LNCaP clone FGC (cell line): ENCODE measurements around the gene KCNH2.

Experiments used
- DNase-seq: peaks from one replicate; pipeline ENCODE4 v3.0.0-alpha.2; 2011; ENCODE audit warnings: low read depth
- H3K4me3 ChIP-seq: 2 replicates; pipeline ENCODE4 v1.5.1; 2011; ENCODE audit warnings: mild to moderate bottlenecking, low read depth, low read length, control low read depth
- TF ChIP-seq, protein P1 (sequence below): IDR thresholded peaks from 2 replicates; pipeline ENCODE4 v1.5.1; 2012; ENCODE audit warnings: mild to moderate bottlenecking; ENCODE audit not compliant: control insufficient read depth, insufficient read depth; ENCODE audit errors: extremely low read depth

The KCNH2 gene

DNA sequence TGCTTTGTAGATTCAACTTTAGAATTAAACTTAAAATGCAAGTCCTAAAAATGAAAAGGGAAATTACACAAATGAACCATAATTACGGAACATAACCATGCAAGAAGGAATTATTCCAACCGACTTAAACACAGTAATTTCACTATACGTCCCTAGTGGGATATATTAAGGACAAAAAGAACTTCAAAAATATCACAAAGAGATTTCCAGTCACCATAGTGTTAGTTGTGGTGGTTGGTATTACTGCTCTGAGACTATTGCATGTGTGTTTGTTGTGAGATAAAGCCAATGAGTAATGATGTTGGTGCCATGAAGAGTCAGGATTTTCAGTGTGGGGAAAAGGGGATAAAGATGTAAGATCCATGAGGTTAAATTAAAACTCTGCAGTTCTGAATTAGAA lies 49.6 kb downstream of the KCNH2 start:
- no peak overlapping the region for H3K4me3 ChIP-seq
- DNase-seq = no peak
- TF ChIP-seq, protein P1, sequence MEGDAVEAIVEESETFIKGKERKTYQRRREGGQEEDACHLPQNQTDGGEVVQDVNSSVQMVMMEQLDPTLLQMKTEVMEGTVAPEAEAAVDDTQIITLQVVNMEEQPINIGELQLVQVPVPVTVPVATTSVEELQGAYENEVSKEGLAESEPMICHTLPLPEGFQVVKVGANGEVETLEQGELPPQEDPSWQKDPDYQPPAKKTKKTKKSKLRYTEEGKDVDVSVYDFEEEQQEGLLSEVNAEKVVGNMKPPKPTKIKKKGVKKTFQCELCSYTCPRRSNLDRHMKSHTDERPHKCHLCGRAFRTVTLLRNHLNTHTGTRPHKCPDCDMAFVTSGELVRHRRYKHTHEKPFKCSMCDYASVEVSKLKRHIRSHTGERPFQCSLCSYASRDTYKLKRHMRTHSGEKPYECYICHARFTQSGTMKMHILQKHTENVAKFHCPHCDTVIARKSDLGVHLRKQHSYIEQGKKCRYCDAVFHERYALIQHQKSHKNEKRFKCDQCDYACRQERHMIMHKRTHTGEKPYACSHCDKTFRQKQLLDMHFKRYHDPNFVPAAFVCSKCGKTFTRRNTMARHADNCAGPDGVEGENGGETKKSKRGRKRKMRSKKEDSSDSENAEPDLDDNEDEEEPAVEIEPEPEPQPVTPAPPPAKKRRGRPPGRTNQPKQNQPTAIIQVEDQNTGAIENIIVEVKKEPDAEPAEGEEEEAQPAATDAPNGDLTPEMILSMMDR = no peak

DNA sequence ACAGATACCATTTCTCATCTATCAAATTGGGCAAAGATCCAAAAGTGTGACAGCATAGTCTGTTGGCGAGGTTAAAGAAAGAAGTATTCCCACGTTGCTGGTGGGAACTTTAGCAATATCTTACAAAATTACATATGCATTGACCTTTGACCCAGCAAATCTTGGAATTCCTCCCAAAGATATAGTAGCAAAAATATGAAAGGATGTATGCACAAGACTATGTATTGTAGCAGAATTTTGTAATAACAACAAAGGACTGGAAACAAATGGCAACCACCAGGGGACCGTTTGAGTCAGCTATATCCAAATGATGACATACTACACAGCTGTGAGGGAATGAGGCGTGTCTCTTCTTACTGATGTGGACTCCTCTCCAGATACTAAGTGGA lies 50.2 kb downstream of the KCNH2 start:
- no peak for DNase-seq

DNA sequence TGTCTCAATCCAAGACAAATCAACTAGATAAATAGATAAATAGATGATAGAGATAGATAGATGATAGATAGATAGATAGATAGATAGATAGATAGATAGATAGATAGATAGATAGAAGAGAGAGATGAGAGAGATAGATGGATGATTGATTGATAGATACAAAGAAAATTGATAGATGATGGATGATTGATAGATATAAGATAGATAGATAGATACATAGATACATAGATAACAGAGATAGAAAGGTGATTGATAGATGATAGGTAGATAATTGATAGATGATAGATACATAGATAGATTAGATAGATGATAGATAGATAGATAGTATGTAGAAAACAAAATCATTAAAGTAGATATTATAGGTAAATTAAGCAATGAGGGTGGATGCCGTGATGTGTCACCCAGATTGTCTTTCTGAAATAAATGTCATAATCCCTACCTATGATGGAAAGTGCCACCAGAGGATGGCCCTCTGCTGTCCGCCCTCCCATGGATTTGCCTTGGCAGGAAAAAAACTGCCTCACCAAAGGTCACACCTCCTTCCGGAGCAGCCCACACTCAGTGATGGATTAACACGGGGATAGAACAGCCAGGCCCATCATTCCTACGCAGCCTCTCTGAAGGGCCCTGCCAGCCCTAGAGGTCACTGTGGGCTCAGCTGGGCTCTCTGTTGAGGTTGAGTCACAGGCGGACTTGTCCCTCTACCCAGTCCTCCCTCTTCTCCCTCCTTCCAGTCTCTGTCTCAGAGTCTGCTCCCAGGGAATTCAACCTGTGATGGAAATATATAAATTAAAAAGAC lies 50.8 kb downstream of the KCNH2 start:
- no peak overlapping the region for H3K4me3 ChIP-seq
- TF ChIP-seq, protein P1 = no peak
- DNase-seq = no peak

More for the DNA sequence above, 50.2 kb downstream of the KCNH2 start:
- H3K4me3 ChIP-seq = no peak overlapping the region
- TF ChIP-seq, protein P1 = no peak

DNA sequence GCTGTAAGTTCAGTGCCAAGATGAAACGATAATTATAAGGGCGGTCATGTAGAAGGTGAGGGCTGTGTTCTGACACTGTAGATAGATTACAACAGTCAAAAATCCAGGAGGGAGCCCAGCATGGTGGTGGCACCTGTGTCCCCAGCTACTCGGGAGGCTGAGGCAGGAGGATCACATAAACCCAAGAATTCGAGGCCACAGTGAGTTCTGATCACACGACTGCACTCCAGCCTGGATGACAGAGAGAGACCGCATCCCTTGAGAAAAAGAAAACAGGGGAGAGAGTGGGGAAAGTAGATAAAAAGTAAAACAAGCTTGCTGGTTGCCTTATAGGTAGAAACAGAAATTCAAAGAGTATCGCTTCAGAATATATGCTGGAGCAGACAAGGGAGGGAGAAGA lies 52.1 kb downstream of the KCNH2 start:
- TF ChIP-seq, protein P1 = no peak
- no peak overlapping the region for H3K4me3 ChIP-seq
- no peak for DNase-seq

DNA sequence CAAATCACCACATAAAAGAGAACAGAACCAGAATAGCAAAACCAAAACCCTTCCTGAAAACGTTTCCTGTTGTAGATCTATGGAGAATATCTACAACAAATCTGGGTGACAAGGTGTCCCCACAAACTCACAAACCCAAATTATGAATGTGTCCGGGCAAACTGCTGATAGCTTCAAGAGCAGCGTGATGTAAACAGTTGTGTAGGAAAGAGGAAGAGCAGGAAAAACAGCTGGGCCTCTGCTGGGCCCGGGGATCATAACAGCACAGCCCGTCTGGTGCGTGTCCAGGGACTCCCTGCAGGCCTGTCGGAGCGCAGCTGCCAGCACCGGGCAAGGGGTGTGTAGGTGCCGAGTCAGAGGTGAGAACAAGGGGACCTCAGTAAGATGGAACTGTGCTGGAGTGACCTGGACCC lies 53.7 kb downstream of the KCNH2 start:
- no peak overlapping the region for H3K4me3 ChIP-seq
- TF ChIP-seq, protein P1 = no peak
- DNase-seq = peak; percentile 18

DNA sequence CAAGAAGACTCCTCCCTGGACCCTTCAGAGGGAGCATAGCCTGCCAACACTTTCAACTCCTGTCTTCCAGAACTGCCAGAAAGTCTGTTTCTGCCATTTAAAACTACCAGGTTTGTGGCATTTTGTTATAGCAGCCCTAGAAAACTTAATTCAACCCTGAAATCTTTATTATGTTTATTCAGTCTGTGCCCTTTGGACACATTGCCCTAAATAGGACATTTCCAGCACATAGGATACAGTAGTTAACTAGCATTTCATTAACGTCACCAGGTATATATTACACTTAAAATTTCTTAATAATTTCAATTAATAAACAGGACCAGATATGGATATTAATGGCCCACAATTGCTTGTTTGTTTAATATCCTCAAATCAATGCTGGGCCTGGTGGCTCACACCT lies 54.3 kb downstream of the KCNH2 start:
- H3K4me3 ChIP-seq = no peak overlapping the region
- TF ChIP-seq, protein P1 = no peak

DNA sequence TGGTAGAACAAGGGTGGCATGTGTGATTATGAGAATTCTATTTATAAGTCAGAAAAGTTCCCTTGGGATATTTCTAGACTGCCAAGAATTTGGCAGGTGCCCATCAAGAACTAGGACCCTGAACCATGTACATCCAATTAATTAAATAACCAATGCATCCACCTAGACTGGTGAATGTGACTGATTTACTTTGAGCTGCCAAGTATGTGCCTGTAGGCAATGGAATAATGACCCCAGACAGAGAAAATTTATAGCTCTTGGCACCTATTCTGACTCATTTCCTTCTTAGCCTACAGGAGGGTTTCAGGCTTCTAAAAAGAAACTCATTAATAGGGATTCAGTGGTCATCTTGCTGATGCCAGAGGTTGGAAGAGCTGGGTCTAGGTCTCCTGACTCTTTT lies 54.9 kb downstream of the KCNH2 start:
- no peak overlapping the region for H3K4me3 ChIP-seq
- DNase-seq = no peak

More for the DNA sequence above, 54.3 kb downstream of the KCNH2 start:
- no peak for DNase-seq

More for the DNA sequence above, 54.9 kb downstream of the KCNH2 start:
- TF ChIP-seq, protein P1 = no peak
